Measurements from ENCODE around the gene LHX1. TPM values are rescaled to one million over a fixed set of nuclear protein-coding genes. Genes with fewer than 3 reads are reported as not detected.

The LHX1 gene
- total and polyA plus RNA-seq, 9 of the 15 experiments (the other 6 are each of a cell fraction or from before 2014, with no cell fraction given): 0.05 to 0.64 (median 0.07) TPM; not detected in 6

DNA sequence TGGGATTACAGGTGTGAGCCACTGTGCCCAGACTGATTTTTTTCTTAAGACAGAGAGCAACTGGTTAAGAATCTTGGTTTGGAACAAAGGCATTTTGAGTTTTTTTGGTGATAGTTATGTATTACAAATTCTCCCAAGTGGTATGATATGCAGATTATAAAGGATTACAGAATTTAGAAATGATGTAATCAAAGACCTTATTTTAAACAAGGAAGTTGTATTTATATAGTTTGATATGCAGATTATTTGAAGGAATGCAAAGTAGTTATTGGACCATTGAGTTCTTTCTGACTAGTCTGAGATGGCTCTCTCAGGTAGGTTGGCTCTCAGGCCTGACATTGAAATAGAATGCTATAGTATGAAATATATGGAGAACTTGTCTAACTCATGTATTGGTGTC is 46.3 kb downstream of the LHX1 start (continued):
- TF ChIP-seq, protein P1, sequence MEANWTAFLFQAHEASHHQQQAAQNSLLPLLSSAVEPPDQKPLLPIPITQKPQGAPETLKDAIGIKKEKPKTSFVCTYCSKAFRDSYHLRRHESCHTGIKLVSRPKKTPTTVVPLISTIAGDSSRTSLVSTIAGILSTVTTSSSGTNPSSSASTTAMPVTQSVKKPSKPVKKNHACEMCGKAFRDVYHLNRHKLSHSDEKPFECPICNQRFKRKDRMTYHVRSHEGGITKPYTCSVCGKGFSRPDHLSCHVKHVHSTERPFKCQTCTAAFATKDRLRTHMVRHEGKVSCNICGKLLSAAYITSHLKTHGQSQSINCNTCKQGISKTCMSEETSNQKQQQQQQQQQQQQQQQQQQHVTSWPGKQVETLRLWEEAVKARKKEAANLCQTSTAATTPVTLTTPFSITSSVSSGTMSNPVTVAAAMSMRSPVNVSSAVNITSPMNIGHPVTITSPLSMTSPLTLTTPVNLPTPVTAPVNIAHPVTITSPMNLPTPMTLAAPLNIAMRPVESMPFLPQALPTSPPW (CRISPR knock-in tag; IDR thresholded peaks at IDR 0.05): no peak
- TF ChIP-seq, protein P2, sequence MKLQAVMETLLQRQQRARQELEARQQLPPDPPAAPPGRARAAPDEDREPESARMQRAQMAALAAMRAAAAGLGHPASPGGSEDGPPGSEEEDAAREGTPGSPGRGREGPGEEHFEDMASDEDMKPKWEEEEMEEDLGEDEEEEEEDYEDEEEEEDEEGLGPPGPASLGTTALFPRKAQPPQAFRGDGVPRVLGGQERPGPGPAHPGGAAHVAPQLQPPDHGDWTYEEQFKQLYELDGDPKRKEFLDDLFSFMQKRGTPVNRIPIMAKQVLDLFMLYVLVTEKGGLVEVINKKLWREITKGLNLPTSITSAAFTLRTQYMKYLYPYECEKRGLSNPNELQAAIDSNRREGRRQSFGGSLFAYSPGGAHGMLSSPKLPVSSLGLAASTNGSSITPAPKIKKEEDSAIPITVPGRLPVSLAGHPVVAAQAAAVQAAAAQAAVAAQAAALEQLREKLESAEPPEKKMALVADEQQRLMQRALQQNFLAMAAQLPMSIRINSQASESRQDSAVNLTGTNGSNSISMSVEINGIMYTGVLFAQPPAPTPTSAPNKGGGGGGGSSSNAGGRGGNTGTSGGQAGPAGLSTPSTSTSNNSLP (IDR thresholded peaks at IDR 0.05; ENCODE audit: borderline replicate concordance, low read depth, low read length): no peak
- TF ChIP-seq SRSF1 (IDR thresholded peaks at IDR 0.05; ENCODE audit: low read depth, low read length): no peak
- TF ChIP-seq MAFF (IDR thresholded peaks at IDR 0.05; ENCODE audit: low read length): no peak
- TF ChIP-seq NR3C1 (CRISPR knock-in tag; IDR thresholded peaks at IDR 0.05): no peak
- TF ChIP-seq ZNF431 (CRISPR knock-in tag; IDR thresholded peaks at IDR 0.05): no peak
- no peak for TF ChIP-seq POLR2G (IDR thresholded peaks at IDR 0.05; ENCODE audit: low read depth, low read length)
- TF ChIP-seq, protein P3, sequence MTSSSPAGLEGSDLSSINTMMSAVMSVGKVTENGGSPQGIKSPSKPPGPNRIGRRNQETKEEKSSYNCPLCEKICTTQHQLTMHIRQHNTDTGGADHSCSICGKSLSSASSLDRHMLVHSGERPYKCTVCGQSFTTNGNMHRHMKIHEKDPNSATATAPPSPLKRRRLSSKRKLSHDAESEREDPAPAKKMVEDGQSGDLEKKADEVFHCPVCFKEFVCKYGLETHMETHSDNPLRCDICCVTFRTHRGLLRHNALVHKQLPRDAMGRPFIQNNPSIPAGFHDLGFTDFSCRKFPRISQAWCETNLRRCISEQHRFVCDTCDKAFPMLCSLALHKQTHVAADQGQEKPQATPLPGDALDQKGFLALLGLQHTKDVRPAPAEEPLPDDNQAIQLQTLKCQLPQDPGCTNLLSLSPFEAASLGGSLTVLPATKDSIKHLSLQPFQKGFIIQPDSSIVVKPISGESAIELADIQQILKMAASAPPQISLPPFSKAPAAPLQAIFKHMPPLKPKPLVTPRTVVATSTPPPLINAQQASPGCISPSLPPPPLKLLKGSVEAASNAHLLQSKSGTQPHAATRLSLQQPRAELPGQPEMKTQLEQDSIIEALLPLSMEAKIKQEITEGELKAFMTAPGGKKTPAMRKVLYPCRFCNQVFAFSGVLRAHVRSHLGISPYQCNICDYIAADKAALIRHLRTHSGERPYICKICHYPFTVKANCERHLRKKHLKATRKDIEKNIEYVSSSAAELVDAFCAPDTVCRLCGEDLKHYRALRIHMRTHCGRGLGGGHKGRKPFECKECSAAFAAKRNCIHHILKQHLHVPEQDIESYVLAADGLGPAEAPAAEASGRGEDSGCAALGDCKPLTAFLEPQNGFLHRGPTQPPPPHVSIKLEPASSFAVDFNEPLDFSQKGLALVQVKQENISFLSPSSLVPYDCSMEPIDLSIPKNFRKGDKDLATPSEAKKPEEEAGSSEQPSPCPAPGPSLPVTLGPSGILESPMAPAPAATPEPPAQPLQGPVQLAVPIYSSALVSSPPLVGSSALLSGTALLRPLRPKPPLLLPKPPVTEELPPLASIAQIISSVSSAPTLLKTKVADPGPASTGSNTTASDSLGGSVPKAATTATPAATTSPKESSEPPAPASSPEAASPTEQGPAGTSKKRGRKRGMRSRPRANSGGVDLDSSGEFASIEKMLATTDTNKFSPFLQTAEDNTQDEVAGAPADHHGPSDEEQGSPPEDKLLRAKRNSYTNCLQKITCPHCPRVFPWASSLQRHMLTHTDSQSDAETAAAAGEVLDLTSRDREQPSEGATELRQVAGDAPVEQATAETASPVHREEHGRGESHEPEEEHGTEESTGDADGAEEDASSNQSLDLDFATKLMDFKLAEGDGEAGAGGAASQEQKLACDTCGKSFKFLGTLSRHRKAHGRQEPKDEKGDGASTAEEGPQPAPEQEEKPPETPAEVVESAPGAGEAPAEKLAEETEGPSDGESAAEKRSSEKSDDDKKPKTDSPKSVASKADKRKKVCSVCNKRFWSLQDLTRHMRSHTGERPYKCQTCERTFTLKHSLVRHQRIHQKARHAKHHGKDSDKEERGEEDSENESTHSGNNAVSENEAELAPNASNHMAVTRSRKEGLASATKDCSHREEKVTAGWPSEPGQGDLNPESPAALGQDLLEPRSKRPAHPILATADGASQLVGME (CRISPR knock-in tag; IDR thresholded peaks at IDR 0.05): no peak
